CD4-positive, alpha-beta T cell treated with Interleukin-17A for 1 hour (primary cell): ENCODE data around the gene CRIM1.

ENCODE experiments used
- DNase-seq: peaks from one replicate; pipeline ENCODE4 v3.0.0-alpha.2; 2020

CRIM1 gene

DNA sequence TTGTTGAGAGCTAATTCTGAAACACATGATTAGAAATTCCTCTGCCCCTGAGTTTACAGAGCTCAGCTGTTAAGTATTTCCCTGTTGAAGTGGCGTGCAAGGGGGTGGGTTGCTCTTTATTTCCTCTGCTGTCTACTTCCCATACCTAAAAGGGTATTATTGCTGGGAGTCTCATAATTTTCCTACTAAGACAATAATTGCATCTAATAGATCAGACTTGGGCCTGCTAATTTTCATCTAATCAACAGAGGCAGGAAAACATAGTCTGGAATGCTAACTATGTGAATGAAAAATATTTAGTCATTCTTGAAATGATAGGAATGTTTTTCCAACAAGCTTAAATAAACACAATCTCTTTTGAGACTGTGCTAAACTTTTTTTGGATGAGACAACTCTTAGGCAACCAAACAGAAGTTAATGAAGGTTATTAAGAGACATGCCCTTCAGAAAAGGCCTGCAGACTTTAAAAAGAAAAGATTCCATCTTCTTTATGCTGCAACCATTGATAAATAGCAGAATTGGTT is 131.0 kb downstream of the CRIM1 start:
- no peak for DNase-seq

DNA sequence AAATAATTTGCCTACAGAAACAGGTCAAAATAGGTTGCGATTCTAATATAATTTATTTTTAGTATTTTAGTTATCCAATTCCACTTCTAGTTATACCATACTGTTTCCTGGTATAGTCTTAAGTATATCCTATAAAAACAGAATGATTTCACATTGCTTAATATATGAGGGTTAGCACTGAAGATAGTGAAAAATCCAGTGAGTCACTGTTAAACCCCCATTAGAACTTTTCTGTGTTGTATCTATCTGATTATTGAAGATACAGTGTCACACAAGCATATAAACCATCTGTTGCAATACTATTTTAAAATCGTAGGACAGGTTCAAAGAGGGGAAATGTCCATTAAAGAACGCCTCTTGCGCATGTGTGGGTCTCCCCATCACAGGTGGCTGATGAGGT is 132.4 kb downstream of the CRIM1 start:
- no peak for DNase-seq

DNA sequence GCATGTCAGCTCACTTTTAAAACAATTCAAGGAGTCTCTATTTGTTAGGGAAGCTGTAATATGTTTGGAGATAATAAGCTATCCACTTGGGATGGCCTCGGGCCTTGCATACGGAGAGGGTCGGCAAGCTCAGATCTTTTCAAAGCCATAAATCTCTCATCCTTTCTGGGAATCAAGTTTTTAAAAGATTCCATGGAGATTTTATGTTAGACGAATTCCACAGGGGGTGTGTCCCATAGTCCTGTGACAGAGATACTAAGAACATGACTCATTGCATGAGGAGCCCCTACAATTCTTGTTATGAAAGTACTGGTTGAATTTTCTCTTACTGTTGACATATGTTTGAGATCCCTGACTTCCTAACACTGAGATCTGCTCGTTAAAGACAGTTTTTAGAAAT is 133.7 kb downstream of the CRIM1 start:
- no peak for DNase-seq

DNA sequence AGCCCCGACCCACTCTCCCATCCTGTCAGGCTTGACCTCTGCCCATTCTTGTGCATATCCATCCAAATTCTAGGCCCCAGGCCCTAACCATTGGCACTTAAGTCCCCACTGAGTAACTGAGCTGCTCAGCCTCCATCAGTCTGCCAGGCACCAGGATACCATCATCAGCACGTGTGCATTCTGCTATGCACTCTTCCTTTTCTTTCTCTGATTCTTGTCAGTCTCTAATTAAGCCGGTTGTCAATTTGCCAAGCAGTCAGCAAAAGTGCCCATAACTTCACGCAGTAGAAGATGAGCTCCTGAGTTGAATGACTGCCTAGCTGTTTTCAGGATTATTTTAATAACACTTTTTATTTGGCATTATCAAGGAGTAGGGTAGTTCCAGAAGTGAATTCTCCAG is 135.2 kb downstream of the CRIM1 start:
- DNase-seq, result no peak

DNA sequence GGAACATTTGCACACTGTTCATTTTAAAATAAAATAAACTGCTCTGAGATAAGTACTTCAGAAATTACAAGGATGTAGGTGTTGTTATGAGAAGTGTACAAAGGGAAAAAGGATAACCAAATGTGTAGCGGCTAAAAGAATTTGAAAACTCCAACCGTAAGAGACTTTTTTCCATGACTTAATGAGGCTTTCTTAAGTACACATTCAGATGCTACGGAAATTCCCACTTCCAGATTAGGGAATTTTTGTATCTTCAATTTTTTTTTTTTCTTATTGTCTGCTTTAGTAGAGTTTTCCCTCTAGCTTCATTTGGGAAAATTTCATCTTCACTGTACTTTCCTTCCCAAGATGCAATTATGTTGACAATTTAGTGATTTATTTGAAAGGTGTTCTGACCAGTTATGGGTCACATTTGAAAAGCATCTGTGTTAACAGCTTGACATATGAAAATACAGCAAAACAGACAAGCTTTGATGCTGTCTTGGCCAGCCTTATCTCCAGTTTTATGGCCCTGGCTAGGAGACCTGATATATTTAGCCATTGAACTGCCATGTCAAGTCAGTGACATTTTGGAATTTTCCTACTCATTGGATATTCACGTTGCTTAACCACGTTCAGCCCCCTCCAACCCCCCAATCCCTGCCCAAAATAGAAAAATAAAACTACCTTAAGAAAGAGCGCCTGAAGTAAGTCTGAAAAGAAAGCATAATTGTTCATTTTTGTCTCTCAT is 136.8 kb downstream of the CRIM1 start:
- DNase-seq, result no peak

DNA sequence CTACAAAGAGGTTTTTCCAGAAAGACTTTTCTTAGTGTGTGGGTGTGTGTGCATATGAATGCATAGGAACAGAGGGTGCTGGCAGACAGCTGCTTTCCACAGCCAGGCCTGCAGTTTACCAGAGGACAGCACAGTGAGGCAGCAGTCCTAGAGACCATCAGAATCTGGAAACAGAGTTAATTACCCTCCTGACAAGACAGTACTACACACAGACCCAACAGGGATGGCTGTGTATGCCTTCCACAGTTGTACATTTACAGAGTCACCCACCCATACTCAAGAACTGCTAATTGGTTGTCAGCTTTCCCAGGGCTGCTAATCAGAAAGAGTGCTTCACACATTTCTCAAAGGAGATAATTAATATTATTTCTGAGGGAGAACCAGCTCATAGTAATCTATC is 137.7 kb downstream of the CRIM1 start:
- DNase-seq, result no peak

DNA sequence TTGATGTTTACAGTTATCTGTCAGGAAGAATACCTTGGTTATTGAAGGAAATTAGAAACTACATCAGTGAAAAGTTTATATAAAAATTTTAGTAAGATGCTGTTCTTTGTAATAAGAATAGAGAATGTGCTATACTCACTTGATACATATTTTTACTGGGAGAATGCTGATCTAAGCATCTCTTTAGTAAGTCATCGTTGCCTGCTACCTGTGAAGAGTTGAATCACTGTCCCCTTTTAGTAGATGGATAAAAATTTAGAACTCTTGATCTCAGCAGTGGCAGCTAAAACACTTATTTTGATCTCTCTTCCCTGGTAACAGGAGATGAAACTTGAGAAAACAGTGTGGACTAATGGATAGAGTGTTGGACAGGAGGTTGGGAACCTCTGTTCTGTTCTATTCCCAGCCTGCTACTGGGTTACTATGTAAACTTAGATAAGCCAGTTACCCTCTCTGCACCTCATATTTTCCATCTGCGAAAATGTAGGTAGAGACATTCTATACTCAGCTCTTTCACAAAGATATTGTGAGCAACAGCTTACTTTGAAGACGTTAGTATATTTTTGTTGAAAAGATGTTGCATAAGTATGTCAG is 142.1 kb downstream of the CRIM1 start:
- no peak for DNase-seq

DNA sequence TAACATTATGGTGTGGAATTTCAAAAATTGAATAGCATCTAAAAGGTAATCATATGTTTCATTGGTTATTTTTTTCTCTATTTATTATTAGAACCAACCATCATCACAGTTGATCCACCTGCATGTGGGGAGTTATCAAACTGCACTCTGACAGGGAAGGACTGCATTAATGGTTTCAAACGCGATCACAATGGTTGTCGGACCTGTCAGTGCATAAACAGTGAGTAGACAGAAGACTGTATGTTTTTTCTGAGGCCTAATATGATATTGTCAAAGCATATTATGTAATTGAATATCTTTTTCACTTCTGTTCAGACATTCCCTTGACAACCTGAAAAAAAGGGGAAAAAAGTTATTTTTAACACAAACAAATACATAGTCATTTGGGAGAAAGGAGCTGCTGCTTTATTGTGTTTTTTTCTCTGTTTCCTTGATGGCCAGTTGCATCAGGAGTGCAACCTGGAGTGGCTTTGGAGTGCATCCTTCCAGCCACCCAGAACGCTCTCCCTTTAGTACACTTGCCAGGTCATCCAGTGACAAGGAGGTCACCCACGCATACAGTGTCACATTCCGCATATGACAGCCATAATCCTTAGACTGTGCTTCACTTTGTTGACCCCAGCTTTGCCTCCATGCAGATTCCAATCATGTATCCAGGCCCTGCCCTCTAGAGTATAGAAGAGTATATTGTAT is 143.7 kb downstream of the CRIM1 start:
- DNase-seq, result no peak

DNA sequence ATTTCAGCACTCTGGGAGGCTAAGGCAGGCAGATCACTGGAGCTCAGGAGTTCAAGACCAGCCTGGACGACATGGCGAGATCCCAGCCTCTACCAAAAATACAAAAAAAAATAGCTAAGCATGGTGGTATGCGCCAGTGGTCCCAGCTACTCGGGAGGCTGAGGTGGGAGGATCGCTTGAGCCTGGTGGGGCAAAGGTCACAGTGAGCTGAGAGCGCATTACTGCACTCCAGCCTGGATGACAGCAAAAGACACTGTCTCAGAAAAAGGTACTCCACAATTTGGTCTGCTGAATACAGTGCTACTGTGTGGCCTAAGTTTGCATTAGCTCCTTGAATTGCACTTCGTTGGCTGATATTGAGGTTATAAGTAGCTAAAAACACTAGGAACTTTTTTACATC is 144.5 kb downstream of the CRIM1 start:
- DNase-seq, result no peak

DNA sequence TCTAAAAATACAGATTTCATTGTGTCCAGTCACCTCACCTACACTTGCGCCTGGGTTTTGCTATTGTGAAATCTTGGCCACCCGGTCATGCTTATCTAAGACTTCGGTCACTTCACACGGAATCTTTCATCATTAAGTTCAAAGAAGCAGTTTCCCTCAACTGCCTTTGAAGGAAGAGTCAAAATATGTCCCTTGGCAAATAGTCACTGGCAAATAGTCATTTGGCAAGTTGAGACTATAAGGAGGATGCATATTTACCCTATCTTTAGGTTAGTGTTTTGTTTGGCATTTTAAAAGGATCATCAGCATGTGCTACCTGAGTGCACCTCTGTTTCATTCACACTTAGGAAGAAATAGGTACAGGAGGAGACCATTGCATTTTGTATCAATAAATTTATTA is 146.5 kb downstream of the CRIM1 start:
- DNase-seq, result no peak

DNA sequence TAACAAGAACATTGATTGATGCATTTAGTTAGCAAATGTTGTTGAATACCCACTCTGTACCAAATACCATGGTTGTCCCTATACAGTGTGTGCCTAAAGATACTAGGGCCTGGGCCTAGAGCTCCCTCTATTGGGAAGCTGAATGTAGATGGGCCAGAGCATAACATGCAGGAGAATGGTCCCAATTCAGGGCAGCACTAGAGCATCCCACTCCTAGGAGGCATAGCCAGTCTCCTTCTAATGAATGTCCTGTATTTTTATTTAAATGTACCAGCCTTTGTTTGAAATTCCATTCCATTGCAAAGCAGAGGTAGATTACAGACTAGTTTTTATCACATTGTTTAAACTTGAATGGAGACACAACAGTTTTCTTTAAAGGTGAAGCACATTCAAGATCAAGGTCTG is 151.8 kb downstream of the CRIM1 start:
- DNase-seq, result peak; percentile 45

DNA sequence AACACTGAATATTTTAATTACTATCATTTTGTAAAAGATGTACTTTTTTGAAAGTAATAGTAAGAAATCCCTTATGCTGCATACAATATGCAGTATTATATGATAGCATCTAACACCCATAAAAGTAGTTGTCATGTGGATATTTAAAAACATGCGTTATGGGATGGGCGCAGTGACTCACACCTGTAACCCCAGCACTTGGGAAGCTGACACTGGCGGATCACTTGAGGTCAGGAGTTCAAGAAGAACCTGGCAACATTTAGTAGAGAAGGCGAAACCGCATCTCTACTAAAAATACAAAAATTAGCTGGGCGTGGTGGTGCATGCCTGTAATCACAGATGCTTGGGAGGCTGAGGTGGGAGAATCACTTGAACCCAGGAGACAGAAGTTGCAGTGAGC is 153.5 kb downstream of the CRIM1 start:
- no peak for DNase-seq

DNA sequence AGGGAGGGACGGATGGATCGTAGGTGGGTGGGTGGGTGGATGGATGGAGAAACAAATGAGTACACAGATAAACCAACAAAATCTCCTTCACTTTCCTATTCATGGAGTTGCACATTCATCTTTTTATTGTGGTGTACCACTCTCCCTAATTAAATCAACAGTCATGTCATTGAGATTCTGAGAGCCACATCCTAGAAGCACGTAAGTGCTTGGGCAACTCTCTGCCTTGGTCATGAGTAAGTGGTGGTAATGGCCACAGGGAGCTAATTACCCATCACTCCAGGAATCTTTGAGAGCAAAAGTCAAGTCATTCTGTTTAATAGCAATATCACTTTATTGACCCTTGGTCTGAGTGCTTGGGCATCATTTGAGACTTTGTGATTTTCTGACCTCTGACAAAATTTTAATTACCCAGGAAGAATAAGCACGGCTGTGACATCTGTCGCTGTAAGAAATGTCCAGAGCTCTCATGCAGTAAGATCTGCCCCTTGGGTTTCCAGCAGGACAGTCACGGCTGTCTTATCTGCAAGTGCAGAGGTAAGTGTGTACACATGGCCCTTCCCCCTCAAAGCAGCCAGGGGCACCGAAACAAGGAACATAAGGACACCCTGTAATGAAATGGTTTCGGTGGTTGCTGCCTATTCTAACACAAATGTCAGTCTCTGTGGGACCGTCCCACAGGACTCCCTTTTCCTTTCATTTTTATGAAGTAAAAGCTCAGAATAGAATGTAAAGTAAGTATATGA is 156.5 kb downstream of the CRIM1 start:
- no peak for DNase-seq

DNA sequence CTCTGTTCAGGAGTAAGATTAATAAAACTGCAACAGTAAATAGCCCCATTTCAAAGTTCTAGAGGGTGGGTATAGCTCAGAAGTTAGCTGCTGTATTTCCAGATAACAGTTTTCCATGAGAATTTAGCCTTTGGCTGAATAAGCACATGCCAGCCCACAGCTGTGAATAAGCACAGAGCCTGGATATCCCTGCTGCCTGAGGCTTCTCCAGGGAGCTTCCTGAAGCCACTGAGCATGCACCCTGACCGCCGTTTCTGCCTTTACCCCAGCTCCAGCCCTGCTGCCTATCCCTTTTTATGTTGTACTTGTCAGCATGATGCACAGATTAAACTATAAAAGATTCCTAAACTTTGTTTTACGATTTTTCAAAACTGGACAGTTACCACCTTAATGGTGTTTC is 157.1 kb downstream of the CRIM1 start:
- DNase-seq, result no peak

DNA sequence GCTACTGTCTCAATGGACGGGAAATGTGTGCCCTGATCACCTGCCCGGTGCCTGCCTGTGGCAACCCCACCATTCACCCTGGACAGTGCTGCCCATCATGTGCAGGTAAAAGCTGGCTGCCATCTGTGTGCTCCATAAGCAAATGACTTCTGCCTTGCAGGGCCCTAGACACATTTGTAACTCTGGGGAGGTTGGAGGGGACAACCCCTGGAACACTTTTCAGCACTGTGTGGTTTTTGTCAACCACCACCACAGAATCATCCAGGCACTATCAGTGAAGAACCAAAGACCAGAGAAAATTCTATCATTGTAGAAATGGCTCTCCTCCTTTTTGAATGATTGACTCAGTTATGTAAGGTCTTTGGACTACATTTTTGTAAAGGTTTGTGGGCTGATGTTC is 158.1 kb downstream of the CRIM1 start:
- no peak for DNase-seq

DNA sequence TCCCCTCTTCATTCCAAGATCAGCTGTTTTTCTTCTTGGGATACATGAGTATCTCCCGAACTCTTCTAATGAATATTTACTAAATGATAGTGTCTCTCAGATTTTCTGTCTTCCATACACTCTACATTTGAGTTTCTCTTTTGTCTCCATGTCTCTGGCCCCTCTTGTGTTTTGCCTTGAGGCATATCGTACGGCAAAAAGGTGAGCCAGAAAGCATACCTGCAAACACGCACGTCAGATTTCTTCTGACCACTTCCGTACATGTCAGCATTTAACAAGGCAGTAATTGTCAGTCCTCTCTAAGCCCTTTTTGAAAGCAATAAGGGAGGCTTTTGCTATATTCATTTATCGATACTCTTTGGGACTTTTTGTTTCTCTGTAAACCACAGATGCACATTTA is 160.0 kb downstream of the CRIM1 start:
- DNase-seq, result no peak

DNA sequence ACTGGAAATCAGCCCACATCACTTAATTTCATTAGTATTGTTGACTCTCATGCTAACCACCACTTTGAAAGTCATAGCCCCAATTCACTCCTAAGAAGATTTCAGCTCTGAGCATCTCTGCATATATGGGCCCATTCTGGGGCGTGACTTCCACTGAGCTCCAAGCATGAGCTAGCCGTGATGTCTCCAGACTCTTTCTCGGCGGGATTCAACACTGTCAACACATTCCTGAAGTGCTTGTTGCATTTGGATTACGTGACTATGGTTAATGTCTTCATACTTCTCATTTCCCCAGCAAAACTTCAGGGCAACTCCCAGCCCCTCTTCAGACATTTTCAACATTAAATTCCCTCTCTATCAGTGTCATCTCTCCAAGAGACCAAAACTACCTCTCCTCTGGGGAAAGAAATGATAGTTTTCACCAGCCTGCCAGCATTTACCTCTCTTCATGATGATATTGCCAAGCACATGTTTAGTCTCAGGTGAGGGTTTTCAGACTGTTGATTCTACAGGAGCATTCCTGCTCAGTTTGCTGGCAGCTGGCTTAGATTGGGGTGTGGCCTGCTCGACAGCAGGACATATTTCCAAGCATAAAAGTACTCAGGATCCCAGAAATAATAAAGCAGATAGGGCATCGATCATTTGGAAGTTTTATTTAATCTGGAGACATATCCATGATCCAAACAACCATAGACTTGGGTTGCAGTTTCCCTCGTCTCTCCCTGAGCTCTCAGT is 160.7 kb downstream of the CRIM1 start:
- no peak for DNase-seq

DNA sequence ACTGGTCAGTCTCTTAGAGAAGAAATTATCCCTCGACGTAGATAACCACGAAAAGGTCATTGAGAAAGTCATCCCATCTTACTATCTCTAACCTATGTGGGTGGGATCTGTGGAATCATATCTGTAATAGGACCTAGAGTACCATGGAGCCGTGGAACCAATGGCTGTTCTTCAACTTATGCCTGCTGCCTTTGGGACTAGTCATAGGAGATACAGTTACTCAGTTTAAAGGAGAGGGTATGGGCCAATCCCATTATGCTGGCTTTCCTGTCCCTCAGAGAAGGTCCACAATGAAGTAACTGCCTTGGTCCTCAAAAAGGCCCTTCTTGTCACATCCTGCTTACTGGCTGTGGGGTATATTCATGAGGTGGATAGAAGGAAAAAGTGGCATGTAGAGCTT is 164.9 kb downstream of the CRIM1 start:
- no peak for DNase-seq

DNA sequence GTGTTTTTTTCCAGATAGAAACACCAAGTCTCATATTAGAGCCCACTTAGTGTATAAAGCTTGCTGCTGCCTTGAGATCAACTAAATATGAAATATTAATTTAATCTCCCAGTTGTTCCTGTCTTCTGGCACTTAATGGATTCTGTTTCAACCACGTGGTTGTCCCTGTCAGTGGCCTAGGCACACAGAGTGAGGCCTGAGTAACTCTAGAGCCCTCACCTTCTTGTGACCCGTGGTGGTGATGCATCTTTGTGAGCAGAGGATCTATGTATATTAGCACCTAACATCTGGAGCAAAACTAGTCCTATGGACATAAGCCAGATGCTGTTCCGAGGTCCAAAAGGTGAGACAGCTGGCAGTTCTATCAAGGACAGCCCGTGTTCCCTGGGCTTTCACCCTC is 167.6 kb downstream of the CRIM1 start:
- DNase-seq, result no peak

DNA sequence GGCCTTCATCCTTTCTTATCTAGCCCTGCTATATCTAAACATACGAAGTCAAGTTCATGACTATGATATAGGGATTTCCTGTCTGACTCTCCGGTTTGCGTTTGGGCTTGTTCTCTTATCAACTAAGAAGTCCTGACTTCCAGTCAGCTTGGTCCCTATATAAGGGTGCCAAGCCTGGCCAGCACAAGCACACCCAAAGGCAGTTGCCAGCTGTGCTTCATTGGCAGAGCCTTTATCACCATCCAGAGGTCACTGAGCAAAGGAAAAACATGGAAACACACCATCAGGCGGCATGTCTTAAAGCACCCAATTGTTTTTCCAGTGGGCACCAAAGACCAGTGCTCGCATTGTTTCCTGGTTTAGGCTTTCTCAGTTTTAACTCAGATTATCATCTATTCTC is 169.7 kb downstream of the CRIM1 start:
- DNase-seq, result no peak

DNA sequence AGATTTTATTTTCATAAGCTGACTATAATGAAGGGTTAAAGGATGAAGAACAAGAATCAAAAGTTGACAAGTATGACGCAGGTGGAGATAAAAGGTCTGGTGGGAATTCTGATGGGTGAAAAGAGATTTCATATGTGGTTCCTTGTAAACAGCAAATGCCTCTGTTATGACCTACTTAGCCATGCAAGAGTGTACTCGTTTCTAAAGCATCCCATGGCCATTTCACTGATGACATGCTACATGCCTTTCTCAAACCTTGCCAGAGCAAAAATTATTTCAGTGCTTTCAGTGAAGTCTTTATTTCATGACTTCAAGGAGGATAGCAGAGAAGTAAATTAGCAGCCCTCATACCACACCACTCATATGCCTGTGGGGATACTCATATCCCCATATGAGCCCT is 170.6 kb downstream of the CRIM1 start:
- no peak for DNase-seq

DNA sequence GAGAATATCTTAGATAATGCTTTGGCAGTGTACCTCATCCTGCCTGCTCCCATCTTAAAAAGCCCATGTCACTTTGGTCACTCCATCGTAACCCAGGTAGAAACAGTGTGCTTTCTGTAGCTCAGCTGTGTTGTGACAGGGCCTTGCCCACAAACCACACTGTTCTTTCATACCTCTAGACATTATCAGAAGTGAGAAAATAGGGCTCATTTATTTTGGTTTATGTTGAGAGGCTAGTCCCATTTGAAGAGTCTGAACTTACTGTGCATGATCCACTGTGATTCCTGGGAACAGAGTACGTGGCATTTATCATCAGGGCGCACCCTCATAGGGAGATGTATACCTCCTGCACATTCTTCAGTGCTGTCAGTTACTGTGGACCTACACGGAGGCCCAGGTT is 172.7 kb downstream of the CRIM1 start:
- DNase-seq, result no peak
